HepG2 (cell line): Measurements from ENCODE around the gene RAB3GAP1. TPM values are rescaled to one million over a fixed set of nuclear protein-coding genes. Genes with fewer than 3 reads are reported as not detected.

Experiments used
- ATAC-seq: fragments of 200-7000 bp; cut with Tn5 transposase; 3 replicates; pipeline ENCODE4 v1.9.1; 2020; ENCODE audit warnings: mild to moderate bottlenecking, moderate library complexity
- BruUV-seq: library from RNA; stranded (reverse); fragments of 400-500 nt; replicated peaks from 2 replicates; lab custom pipeline; 2021; lab: Mats Ljungman, UMichigan
- CTCF ChIA-PET: fragments of 300-600 bp; formaldehyde crosslinking; extraction: SDS; loops from one replicate; lab custom pipeline; 2021; ENCODE audit warnings: low total read pairs, inconsistent platforms, low intra/inter-chr PET ratio; lab: Yijun Ruan, JAX
- POLR2A ChIA-PET: fragments of 350-600 bp; sonication (Branson Sonifier 250); formaldehyde crosslinking; loops from one replicate; lab custom pipeline; 2020; ENCODE audit warnings: antibody characterized with exemption, inconsistent platforms; lab: Yijun Ruan, JAX
- DNase-seq: peaks from one replicate; pipeline ENCODE4 v3.0.0-alpha.2; 2015; ENCODE audit warnings: low spot score
- FAIRE-seq: peaks from 3 replicates; lab custom pipeline; 2011; peaks lifted over from hg19 to GRCh38; lab: Jason Lieb, UNC
- H2AFZ ChIP-seq: one replicate; pipeline ENCODE4 v1.6.1; 2011; ENCODE audit warnings: low read length, inconsistent platforms
- H3K27ac ChIP-seq: fragments of 300-600 bp; 3 replicates; pipeline ENCODE4 v1.8.0; 2011; ENCODE audit warnings: mixed run types, mild to moderate bottlenecking, mixed read lengths, low read length, inconsistent platforms; ENCODE audit not compliant: insufficient read depth; ENCODE audit errors: extremely low read length
- H3K27me3 ChIP-seq, 2 experiments: fragments of 200-600 bp in 1 of 2; 2 replicates in 1 of 2; 3 replicates in 1 of 2; pipeline versions ENCODE4 v1.6.0 to v1.8.0; 2011; ENCODE audit warnings: low read length in 2 of 2, mild to moderate bottlenecking in 2 of 2, moderate library complexity in 2 of 2, inconsistent platforms in 1 of 2; ENCODE audit not compliant: insufficient read depth in 2 of 2, control insufficient read depth in 1 of 2
- H3K36me3 ChIP-seq, 2 experiments: fragments of 200-600 bp in 1 of 2; replicated peaks in 1 of 2; 2 replicates in 1 of 2; 3 replicates in 1 of 2; pipeline versions ENCODE4 v1.5.1 to v1.8.0; 2011; ENCODE audit warnings: low read length in 2 of 2, inconsistent platforms in 1 of 2; ENCODE audit not compliant: insufficient read depth in 2 of 2, control insufficient read depth in 1 of 2
- H3K4me1 ChIP-seq: 2 replicates; pipeline ENCODE4 v1.5.1; 2012; ENCODE audit warnings: low read length, inconsistent platforms; ENCODE audit not compliant: insufficient read depth
- H3K4me2 ChIP-seq: 2 replicates; pipeline ENCODE4 v1.6.0; 2011; ENCODE audit warnings: low read depth, low read length, inconsistent platforms
- H3K4me3 ChIP-seq, 3 experiments: fragments of 200-600 bp in 1 of 3; sonication (generic), shearing (Covaris generic) in 1 of 3; replicated peaks in 1 of 3; 2 replicates each; pipeline ENCODE4 v1.5.1; 2011 to 2016; ENCODE audit warnings: low read length in 3 of 3, inconsistent platforms in 2 of 3, low read depth in 2 of 3, mild to moderate bottlenecking in 2 of 3, control low read depth in 1 of 3, mixed read lengths in 1 of 3; ENCODE audit not compliant: insufficient read depth in 1 of 3
- H3K79me2 ChIP-seq: one replicate; pipeline ENCODE4 v1.6.1; 2011; ENCODE audit warnings: low read length, inconsistent platforms; ENCODE audit not compliant: insufficient read depth
- H3K9ac ChIP-seq: 2 replicates; pipeline ENCODE4 v1.6.0; 2011; ENCODE audit warnings: mild to moderate bottlenecking, low read depth, low read length, inconsistent platforms; ENCODE audit not compliant: insufficient read depth
- H3K9me3 ChIP-seq: 2 replicates; pipeline ENCODE4 v1.5.1; 2012; ENCODE audit warnings: mild to moderate bottlenecking, low read length
- H4K20me1 ChIP-seq: 2 replicates; pipeline ENCODE4 v1.6.0; 2011; ENCODE audit warnings: inconsistent platforms, mild to moderate bottlenecking, low read length, moderate library complexity; ENCODE audit not compliant: insufficient read depth
- ATF7 ChIP-seq, 2 experiments: fragments of 450-650 bp in 1 of 2; sonication (generic) in 1 of 2; formaldehyde crosslinking in 1 of 2; IDR thresholded peaks; 2 replicates each; pipeline versions ENCODE4 v1.4.0 to v1.6.1; 2016 to 2020; ENCODE audit warnings: antibody characterized with exemption in 1 of 2, mild to moderate bottlenecking in 1 of 2, missing genetic modification reagents in 1 of 2
- CC2D1A ChIP-seq: sonication (generic); formaldehyde crosslinking; IDR thresholded peaks from 2 replicates; pipeline ENCODE4 v1.8.1; 2023; ENCODE audit warnings: mild to moderate bottlenecking, missing genetic modification reagents
- HHEX ChIP-seq: IDR thresholded peaks from 2 replicates; pipeline ENCODE4 v1.6.1; 2016; ENCODE audit warnings: control low read depth
- HNRNPLL ChIP-seq: fragments of 200-400 bp; formaldehyde crosslinking; IDR thresholded peaks from 2 replicates; pipeline ENCODE4 v1.6.1; 2017; ENCODE audit warnings: mild to moderate bottlenecking, low read depth, low read length; ENCODE audit not compliant: poor library complexity, severe bottlenecking
- KLF11 ChIP-seq: IDR thresholded peaks from 2 replicates; pipeline ENCODE4 v1.6.1; 2016; ENCODE audit warnings: missing compliant biosample characterization
- PCBP2 ChIP-seq: fragments of 200-400 bp; formaldehyde crosslinking; optimal IDR thresholded peaks from 2 replicates; pipeline ENCODE3; 2018; ENCODE audit warnings: low read length, low read depth; ENCODE audit not compliant: poor library complexity, severe bottlenecking
- RBAK ChIP-seq: sonication (generic); formaldehyde crosslinking; IDR thresholded peaks from 2 replicates; pipeline ENCODE4 v1.5.1; 2020; ENCODE audit warnings: mild to moderate bottlenecking, missing genetic modification reagents
- STAT5B ChIP-seq: sonication (generic); formaldehyde crosslinking; IDR thresholded peaks from 2 replicates; pipeline ENCODE4 v1.4.0; 2020; ENCODE audit warnings: missing genetic modification reagents
- XBP1 ChIP-seq: sonication (generic); formaldehyde crosslinking; IDR thresholded peaks from 2 replicates; pipeline ENCODE4 v1.5.0; 2020; ENCODE audit warnings: missing genetic modification reagents
- ZBTB20 ChIP-seq: sonication (generic); formaldehyde crosslinking; IDR thresholded peaks from 2 replicates; pipeline ENCODE4 v1.8.1; 2023; ENCODE audit warnings: missing genetic modification reagents, low read depth, mild to moderate bottlenecking, borderline replicate concordance
- ZNF101 ChIP-seq: sonication (generic); formaldehyde crosslinking; IDR thresholded peaks from 2 replicates; pipeline ENCODE4 v1.4.0; 2020; ENCODE audit warnings: mild to moderate bottlenecking, low read depth, missing genetic modification reagents, borderline replicate concordance
- ZNF263 ChIP-seq: sonication (generic); formaldehyde crosslinking; IDR thresholded peaks from 2 replicates; pipeline ENCODE4 v1.4.0; 2020; ENCODE audit warnings: missing genetic modification reagents
- ZSCAN20 ChIP-seq: sonication (generic); formaldehyde crosslinking; IDR thresholded peaks from 2 replicates; pipeline ENCODE4 v1.4.0; 2020; ENCODE audit warnings: missing genetic modification reagents, mild to moderate bottlenecking, borderline replicate concordance
- WGBS: methylation state at CpG from one replicate; pipeline ENCODE4 v1.1.6; 2017; ENCODE audit warnings: low lambda C conversion rate; 5-methylcytosine and 5-hydroxymethylcytosine counted together
- in situ Hi-C: cut with HindIII; loops from 2 replicates; pipeline ENCODE4 v1.10.0; 2017; ENCODE audit warnings: low pct_unique_long_range_greater_than_20kb; ENCODE audit not compliant: extremely low pct_ligation_motif_present
- intact Hi-C: fragments of 100-400 bp; cut with micrococcal nuclease; formaldehyde crosslinking; loops from one replicate; pipeline ENCODE4 v1.10.0; 2022; ENCODE audit not compliant: unreplicated experiment
- polyA plus RNA-seq, 8 experiments: library from polyadenylated mRNA; depleted of rRNA in 3 of 8; stranded (reverse) in 7 of 8; unstranded in 1 of 8; fragments of >200 nt; fragmentation: Illumina TruSeq in 4 of 8; extraction: Trizol in 4 of 8; gene quantifications; 2 replicates each; pipeline versions ENCODE4 v1.2.1 to v1.2.3, GENCODE V29; 2011 to 2016; ENCODE audit warnings: low read depth in 4 of 8, missing spikeins in 1 of 8, mixed read lengths in 1 of 8; ENCODE audit not compliant: insufficient read depth in 1 of 8
- total RNA-seq, 5 experiments: library from RNA; depleted of rRNA; stranded (reverse); fragments of >200 nt; fragmentation: Illumina TruSeq; extraction: Trizol; gene quantifications; 2 replicates each; pipeline ENCODE4 v1.2.3, GENCODE V29; 2016; ENCODE audit warnings: low read depth in 1 of 5
- TF ChIP-seq, protein P1 (sequence below): sonication (generic); formaldehyde crosslinking; IDR thresholded peaks from 2 replicates; pipeline ENCODE4 v1.4.0; 2020; ENCODE audit warnings: low read depth, mild to moderate bottlenecking, missing genetic modification reagents
- TF ChIP-seq, protein P2 (sequence below): sonication (generic); formaldehyde crosslinking; IDR thresholded peaks from 2 replicates; pipeline ENCODE4 v1.8.0; 2022; ENCODE audit warnings: missing genetic modification reagents, mild to moderate bottlenecking, inconsistent platforms, borderline replicate concordance
- TF ChIP-seq, protein P3 (sequence below): sonication (generic); formaldehyde crosslinking; IDR thresholded peaks from 2 replicates; pipeline ENCODE4 v1.8.1; 2023; ENCODE audit warnings: missing genetic modification reagents, mild to moderate bottlenecking, borderline replicate concordance

The RAB3GAP1 gene
- total and polyA plus RNA-seq, 2 of the 13 experiments (the other 11 are each of a cell fraction or from before 2014, with no cell fraction given), result 15.2 to 48.8 TPM

DNA sequence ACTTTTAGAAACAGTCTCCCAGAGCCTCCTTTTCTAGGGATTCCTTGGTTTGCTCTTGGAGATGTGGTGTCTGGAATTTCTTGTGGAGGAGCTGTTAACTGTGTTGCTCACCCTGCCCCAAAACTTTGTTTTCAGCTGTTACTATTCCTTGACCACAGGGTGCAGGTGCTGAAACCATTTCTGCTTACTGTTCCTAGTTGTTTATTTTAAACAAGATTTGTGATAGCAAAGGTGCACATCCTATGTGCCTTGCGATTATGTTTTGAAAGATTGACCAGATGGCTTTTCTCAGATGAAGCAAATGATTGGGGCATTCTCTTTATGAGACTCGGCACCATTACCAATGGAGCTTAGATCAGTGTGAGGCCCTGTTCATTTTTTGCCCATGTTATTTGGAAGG is 111.2 kb downstream of the RAB3GAP1 start:
- 95% methylated on average over 2 of the region's 2 CpGs for WGBS
- H3K4me3 ChIP-seq, result no peak overlapping the region
- TF ChIP-seq STAT5B, result no peak
- TF ChIP-seq ZNF263 (CRISPR knock-in tag), result no peak
- TF ChIP-seq HNRNPLL, result no peak
- TF ChIP-seq RBAK, result no peak
- TF ChIP-seq XBP1, result no peak
- TF ChIP-seq, protein P1, sequence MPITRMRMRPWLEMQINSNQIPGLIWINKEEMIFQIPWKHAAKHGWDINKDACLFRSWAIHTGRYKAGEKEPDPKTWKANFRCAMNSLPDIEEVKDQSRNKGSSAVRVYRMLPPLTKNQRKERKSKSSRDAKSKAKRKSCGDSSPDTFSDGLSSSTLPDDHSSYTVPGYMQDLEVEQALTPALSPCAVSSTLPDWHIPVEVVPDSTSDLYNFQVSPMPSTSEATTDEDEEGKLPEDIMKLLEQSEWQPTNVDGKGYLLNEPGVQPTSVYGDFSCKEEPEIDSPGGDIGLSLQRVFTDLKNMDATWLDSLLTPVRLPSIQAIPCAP (CRISPR knock-in tag), result no peak
- TF ChIP-seq, protein P2, sequence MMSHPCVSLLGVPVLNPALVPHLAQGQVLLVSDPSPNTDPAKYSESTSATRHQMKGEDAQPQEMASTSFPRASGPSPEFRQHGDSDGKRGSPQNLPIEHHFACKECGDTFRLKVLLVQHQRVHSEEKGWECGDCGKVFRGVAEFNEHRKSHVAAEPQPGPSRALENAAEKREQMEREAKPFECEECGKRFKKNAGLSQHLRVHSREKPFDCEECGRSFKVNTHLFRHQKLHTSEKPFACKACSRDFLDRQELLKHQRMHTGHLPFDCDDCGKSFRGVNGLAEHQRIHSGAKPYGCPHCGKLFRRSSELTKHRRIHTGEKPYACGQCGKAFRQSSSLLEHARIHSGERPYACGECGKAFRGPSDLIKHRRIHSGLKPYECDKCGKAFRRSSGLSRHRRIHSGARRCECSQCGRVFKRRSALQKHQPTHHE (CRISPR knock-in tag), result no peak
- no peak for TF ChIP-seq ATF7 (IDR thresholded peaks at IDR 0.05)
- TF ChIP-seq ATF7 (CRISPR knock-in tag; IDR thresholded peaks at IDR 0.05), result no peak
- no peak for TF ChIP-seq ZSCAN20 (CRISPR knock-in tag)
- TF ChIP-seq ZBTB20 (CRISPR knock-in tag), result no peak
- TF ChIP-seq HHEX, result no peak
- TF ChIP-seq, protein P3, sequence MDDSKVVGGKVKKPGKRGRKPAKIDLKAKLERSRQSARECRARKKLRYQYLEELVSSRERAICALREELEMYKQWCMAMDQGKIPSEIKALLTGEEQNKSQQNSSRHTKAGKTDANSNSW (CRISPR knock-in tag), result no peak
- no peak for TF ChIP-seq PCBP2
- no peak for TF ChIP-seq ZNF101 (CRISPR knock-in tag)
- TF ChIP-seq KLF11 (CRISPR knock-in tag), result no peak
- no peak for TF ChIP-seq CC2D1A
- peaks cover 21 to 64% of the 10 kb centered on the region in 2 experiments for H3K36me3 ChIP-seq
- no peaks in the 10 kb centered on the region for H3K27me3 ChIP-seq
- BruUV-seq, result no TSS peak
- no peaks in the 10 kb centered on the region for H3K9me3 ChIP-seq
- intact Hi-C loops (no loop called here), in situ Hi-C loops (no loop called here)
- no peak overlapping the region for H3K27ac ChIP-seq
- no peak for FAIRE-seq
- H4K20me1 ChIP-seq, result no peaks in the 10 kb centered on the region
- POLR2A ChIA-PET, result no interaction called here
- CTCF ChIA-PET, result no interaction called here
- no peak overlapping the region for H3K9ac ChIP-seq
- H3K4me2 ChIP-seq, result no peak overlapping the region
- ATAC-seq, result no peak
- H3K4me1 ChIP-seq, result no peaks in the 10 kb centered on the region
- no peaks in the 10 kb centered on the region for H3K79me2 ChIP-seq
- no peak overlapping the region for H2AFZ ChIP-seq
- DNase-seq, result no peak
